K562 treated with DMSO at 1 percent for 48 hours (cell line): ENCODE data around the gene CSAG1. TPM values are rescaled to one million over a fixed set of nuclear protein-coding genes. Genes with fewer than 3 reads are reported as not detected.

ENCODE experiments used
- total RNA-seq: library from RNA; unstranded; fragments of 300-600 nt; gene quantifications from 2 replicates; pipeline ENCODE4 v1.2.3, GENCODE V29; 2022; ENCODE audit warnings: low replicate concordance; ENCODE audit errors: extremely low read depth

CSAG1 gene, protein sequence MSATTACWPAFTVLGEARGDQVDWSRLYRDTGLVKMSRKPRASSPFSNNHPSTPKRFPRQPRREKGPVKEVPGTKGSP
- not detected in 2 replicates for total RNA-seq

DNA sequence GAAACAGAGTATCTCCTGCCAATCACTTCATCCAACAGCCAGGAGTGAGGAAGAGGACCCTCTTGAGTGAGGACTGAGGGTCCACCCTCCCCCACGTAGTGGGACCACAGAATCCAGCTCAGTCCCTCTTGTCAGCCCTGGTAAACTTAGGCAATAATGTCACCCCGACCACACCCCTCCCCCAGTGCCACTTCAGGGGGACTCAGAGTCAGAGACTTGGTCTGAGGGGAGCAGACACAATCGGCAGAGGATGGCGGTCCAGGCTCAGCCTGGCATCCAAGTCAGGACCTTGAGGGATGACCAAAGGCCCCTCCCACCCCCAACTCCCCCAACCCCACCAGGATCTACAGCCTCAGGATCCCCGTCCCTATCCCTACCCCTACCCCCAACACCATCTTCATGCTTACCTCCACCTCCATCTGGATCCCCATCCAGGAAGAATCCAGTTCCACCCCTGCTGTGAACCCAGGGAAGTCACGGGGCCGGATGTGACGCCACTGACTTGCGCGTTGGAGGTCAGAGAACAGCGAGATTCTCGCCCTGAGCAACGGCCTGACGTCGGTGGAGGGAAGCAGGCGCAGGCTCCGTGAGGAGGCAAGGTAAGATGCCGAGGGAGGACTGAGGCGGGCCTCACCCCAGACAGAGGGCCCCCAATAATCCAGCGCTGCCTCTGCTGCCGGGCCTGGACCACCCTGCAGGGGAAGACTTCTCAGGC lies at the start of gene CSAG1, which contains the start of gene MAGEA12:
CSAG1 (minus strand) TSS at position 461 of the 715 bp plus-strand sequence. CDS start 1,261 bp downstream, outside the sequence.
MAGEA12 (plus strand) TSS at position 497 of the 715 bp plus-strand sequence. CDS start 2,405 bp downstream, outside the sequence.

DNA sequence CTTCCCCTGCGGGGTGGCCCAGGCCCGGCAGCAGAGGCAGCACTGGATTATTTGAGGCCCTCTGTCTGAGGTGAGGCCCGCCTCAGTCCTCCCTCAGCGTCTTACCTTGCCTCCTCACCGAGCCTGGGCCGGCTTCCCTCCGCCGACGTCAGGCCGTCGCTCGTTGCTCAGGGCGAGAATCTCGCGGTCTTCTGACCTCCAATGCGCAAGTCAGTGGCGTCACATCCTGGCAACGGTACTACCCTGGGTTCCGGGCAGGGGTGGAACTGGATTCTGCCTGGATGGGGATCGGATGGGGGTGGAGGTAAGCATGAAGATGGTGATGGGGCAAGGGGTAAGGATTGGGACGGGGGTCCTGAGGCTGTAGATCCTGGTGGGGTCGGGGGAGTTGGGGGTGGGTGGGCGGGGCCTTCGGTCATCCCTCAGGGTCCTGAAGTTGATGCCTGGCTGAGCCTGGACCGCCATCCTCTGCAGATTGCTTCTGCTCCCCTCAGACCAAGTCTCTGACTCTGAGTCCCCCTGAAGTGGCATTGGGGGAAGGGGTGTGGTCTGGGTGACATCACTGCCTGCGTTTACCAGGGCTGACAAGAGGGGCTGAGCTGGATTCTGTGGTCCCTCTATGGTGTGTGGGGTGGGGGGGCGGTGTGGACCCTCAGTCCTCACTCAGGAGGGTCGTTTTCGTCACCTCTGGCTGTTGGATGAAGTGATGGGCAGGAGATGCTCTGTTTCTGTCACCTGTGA lies 36.2 kb upstream of the CSAG1 start, which contains the start of gene MAGEA6:
MAGEA6 (minus strand) TSS at position 141 of the 741 bp plus-strand sequence. CDS start 2,039 bp downstream, outside the sequence.

DNA sequence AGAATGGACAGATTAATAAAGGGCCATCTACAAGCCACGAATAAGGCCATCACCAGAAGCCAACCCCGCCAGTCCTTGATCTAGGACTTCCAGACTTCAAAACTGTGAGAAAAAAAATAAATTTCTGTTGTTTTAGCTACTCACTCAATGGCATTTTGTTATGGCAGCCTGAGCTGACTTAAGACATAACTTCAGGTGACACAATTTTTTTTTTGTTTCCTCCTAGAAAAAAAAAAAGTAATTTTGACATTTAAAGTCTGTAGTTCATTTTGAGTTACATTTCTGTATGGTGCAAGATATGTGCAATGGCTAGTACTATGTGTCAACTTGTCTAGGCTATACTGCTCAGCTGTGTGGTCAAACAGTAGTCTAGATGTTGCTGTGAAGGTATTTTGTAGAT lies 25.4 kb upstream of the CSAG1 start, which contains the start of gene CSAG3:
CSAG3 (plus strand) TSS at position 301 of the 400 bp plus-strand sequence.

DNA sequence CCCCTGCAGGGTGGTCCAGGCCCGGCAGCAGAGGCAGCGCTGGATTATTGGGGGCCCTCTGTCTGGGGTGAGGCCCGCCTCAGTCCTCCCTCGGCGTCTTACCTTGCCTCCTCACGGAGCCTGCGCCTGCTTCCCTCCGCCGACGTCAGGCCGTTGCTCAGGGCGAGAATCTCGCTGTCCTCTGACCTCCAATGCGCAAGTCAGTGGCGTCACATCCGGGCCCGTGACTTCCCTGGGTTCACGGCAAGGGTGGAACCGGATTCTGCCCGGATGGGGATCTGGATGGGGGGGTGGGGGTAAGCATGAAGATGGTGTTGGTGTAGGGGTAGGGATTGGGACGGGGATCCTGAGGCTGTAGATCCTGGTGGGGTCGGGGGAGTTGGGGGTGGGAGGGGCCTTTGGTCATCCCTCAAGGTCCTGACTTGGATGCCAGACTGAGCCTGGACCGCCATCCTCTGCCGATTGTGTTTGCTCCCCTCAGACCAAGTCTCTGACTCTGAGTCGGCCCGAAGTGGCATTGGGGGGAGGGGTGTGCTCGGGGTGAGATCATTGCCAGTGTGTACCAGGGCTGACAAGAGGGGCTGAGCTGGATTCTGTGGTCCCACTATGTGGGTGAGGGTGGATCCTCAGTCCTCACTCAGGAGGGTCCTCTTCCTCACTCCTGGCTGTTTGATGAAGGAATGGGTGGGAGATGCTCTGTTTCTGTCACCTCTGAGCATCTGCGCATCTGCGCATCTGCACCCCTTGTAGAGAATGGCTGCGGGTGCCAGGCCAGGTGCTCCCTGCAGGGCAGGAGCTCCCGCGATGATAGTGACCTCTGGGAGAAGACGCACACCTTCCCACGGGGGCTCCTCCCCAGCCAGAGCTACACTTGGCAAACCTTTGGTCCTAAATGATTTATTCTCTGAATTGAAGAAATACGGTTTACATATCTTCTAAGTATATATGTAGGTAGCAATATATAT lies 20.4 kb upstream of the CSAG1 start, which contains the start of gene MAGEA2:
MAGEA2 (minus strand) TSS at position 157 of the 965 bp plus-strand sequence. CDS start 2,479 bp downstream, outside the sequence.

DNA sequence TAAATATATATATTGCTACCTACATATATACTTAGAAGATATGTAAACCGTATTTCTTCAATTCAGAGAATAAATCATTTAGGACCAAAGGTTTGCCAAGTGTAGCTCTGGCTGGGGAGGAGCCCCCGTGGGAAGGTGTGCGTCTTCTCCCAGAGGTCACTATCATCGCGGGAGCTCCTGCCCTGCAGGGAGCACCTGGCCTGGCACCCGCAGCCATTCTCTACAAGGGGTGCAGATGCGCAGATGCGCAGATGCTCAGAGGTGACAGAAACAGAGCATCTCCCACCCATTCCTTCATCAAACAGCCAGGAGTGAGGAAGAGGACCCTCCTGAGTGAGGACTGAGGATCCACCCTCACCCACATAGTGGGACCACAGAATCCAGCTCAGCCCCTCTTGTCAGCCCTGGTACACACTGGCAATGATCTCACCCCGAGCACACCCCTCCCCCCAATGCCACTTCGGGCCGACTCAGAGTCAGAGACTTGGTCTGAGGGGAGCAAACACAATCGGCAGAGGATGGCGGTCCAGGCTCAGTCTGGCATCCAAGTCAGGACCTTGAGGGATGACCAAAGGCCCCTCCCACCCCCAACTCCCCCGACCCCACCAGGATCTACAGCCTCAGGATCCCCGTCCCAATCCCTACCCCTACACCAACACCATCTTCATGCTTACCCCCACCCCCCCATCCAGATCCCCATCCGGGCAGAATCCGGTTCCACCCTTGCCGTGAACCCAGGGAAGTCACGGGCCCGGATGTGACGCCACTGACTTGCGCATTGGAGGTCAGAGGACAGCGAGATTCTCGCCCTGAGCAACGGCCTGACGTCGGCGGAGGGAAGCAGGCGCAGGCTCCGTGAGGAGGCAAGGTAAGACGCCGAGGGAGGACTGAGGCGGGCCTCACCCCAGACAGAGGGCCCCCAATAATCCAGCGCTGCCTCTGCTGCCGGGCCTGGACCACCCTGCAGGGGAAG lies 19.4 kb downstream of the CSAG1 start, which contains the start of gene MAGEA2B:
MAGEA2B (plus strand) TSS at position 814 of the 973 bp plus-strand sequence. CDS start 2,479 bp downstream, outside the sequence.

DNA sequence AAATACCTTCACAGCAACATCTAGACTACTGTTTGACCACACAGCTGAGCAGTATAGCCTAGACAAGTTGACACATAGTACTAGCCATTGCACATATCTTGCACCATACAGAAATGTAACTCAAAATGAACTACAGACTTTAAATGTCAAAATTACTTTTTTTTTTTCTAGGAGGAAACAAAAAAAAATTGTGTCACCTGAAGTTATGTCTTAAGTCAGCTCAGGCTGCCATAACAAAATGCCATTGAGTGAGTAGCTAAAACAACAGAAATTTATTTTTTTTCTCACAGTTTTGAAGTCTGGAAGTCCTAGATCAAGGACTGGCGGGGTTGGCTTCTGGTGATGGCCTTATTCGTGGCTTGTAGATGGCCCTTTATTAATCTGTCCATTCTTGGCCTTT lies 24.3 kb downstream of the CSAG1 start, which contains the start of gene CSAG2:
CSAG2 (minus strand) TSS at position 101 of the 400 bp plus-strand sequence. CDS start 161 bp downstream, outside the sequence.

DNA sequence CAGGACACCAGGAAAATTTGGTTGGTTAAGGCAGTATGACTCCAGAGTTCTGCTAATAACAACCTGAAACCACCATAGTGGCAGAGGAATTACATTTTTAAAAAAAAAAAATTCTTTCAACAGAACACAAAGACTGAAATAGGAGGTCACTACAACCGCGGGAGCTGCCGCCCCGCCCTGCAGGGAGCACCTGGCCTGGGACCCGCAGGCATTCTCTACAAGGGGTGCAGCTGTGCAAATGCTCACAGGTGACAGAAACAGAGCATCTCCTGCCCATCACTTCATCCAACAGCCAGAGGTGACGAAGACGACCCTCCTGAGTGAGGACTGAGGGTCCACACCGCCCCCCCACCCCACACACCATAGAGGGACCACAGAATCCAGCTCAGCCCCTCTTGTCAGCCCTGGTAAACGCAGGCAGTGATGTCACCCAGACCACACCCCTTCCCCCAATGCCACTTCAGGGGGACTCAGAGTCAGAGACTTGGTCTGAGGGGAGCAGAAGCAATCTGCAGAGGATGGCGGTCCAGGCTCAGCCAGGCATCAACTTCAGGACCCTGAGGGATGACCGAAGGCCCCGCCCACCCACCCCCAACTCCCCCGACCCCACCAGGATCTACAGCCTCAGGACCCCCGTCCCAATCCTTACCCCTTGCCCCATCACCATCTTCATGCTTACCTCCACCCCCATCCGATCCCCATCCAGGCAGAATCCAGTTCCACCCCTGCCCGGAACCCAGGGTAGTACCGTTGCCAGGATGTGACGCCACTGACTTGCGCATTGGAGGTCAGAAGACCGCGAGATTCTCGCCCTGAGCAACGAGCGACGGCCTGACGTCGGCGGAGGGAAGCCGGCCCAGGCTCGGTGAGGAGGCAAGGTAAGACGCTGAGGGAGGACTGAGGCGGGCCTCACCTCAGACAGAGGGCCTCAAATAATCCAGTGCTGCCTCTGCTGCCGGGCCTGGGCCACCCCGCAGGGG lies 35.3 kb downstream of the CSAG1 start, which contains the start of gene MAGEA3:
MAGEA3 (plus strand) TSS at position 843 of the 980 bp plus-strand sequence. CDS start 2,039 bp downstream, outside the sequence.

Other genes starting within 250 kb of the CSAG1 start
- not detected in 2 replicates for gene GABRQ, start 95.8 kb downstream of the CSAG1 start, total RNA-seq
- not detected in 2 replicates for gene MAGEA3, start 34.9 kb downstream of the CSAG1 start, total RNA-seq
- gene CSAG2, start 24.4 kb downstream of the CSAG1 start, total RNA-seq, result not detected in 2 replicates
- gene MAGEA2B, start 19.1 kb downstream of the CSAG1 start, total RNA-seq, result not detected in 2 replicates
- not detected in 2 replicates for gene MAGEA12, start within 50 bp of the CSAG1 start, total RNA-seq
- gene MAGEA2, start 20.1 kb upstream of the CSAG1 start, total RNA-seq, result not detected in 2 replicates
- gene CSAG3, start 25.5 kb upstream of the CSAG1 start, total RNA-seq, result not detected in 2 replicates
- not detected in 2 replicates for gene MAGEA6, start 36.0 kb upstream of the CSAG1 start, total RNA-seq
- not detected in 2 replicates for gene CETN2, start 97.0 kb upstream of the CSAG1 start, total RNA-seq
- gene NSDHL, start 97.3 kb upstream of the CSAG1 start, total RNA-seq, result not detected in 2 replicates
- gene ZNF185, start 164.3 kb upstream of the CSAG1 start, total RNA-seq, result not detected in 2 replicates